Globus pallidus (tissue), 1 donor: ENCODE results near the gene RAB3D.
"Not testable (repeated sequence)": the region's sequence is repeated elsewhere in the genome, so short reads cannot be mapped to it uniquely, and the experiment has no call there.

Experiments used
- DNase-seq: peaks from one replicate; pipeline ENCODE4 v3.0.0-alpha.2; 2015; ENCODE audit warnings: low spot score

Gene RAB3D

DNA sequence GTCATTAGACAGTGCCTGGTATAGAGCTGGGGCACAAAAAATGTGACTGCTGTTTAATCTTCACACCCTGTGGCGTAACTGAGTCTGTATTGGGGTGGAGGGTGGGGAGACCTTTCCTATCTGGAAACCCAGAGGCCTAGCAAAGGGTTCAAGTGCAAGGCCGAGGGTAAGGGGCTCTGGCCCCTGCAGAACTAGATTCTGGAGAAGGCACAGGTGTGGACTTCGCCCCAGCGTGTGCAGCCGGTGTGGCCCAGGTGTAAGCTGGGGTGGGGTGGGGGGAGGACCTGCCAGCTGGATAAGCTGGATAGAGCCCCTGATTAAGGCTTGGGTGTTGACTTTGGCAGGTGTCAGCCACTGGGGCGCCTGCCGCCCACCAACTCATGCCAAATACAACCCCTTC is 1.3 kb downstream of the RAB3D start:
- DNase-seq = no peak

DNA sequence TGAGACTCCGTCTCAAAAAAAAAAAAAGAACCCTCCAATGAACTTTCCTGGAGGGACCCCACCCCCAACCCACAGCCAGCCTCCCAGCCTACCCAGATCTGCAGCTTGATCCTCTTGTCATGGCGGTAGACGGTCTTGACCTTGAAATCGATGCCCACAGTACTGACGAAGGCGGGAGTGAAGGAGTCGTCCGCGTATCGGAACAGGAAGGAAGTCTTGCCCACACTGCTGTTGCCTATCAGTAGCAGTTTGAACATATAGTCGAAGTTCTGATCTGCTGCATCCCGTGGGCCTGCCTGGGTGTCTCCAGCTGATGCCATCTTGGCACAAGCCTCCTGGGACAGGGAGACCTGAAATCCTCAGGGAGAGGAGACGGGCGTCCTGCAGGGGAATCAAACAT is 2.4 kb downstream of the RAB3D start:
- DNase-seq = no peak

DNA sequence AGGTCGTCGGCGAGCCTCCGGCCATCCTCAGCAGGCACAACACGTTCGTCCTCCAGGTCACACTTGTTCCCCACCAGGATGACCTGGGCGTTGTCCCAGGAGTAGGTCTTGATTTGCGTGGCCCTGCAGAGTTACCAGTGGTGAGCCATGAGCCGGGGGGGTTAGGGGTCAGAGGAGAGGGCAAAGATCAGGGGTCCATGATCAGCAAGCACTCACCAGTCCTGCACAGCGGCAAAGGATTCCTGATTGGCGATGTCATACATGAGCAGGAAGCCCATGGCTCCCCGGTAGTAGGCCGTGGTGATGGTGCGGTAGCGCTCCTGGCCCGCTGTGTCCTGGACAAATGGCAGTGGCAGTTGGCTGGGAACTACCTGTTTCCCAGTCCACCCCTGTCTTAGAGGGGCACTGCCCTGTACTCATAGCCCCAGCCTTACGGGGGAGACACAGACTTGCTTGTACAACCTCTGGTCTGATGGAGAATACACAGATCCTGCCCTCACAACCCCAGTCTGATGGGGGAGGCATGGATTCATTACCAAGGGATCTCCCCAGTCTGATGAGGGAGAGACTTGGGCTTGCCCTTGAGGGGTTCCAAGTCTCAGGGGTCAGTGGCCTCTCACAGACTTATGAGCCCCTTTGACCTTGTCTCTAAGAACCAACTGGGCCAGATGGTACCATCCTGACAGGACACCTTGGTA is 3.9 kb downstream of the RAB3D start:
- no peak for DNase-seq

DNA sequence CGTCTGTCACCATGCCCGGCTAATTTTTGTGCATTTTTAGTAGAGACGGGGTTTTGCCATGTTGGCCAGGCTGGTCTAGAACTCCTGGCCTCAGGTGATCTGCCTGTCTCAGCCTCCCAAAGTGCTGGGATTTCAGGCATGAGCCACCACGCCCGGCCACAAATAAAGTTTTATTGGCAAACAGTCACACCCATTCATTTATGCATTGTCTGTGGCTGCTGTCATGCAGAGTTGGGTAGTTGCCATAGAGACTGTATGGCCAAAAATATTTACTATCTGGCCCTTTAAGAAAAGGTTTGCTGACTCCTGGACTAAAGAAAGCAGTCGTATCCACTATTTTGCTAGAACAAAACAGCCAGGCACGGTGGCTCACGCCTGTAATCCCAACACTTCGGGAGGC is 5.6 kb downstream of the RAB3D start:
- not testable (repeated sequence) for DNase-seq

DNA sequence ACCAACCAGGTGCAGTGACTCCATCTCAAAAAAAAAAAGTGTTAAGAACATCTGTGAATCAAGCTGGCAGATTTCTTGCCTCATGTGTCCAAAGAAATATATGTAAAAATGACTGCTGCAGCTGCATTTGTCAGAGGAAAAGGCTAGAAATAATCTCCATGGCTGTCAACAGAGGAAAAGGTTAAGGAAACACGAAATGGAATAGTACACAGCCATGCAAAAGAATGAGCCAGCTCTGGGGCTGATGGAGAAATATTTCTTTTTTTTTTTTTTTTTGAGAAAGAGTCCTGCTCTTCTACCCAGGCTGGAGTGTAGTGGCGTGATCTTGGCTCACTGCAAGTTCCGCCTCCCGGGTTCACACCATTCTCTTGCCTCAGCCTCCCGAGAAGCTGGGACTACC is 6.6 kb downstream of the RAB3D start:
- no peak for DNase-seq

DNA sequence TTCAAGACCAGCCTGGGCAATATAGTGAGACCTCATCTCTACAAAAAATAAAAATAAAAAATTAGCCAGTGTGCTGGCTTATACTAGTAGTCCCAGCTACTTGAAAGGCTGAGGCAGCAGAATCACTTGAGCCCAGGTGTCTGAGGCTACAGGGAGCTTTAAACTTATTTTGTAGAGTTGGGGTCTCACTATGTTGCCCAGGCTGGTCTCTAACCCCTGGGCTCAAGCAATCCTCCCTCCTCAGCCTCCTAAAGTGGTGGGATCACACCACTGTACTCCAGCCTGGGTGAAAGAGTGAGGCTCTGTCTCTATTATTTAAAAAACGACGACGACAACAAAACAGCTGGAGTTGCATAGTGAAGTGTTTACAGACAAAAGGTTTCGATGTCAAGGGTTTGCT is 8.0 kb downstream of the RAB3D start:
- DNase-seq = no peak

DNA sequence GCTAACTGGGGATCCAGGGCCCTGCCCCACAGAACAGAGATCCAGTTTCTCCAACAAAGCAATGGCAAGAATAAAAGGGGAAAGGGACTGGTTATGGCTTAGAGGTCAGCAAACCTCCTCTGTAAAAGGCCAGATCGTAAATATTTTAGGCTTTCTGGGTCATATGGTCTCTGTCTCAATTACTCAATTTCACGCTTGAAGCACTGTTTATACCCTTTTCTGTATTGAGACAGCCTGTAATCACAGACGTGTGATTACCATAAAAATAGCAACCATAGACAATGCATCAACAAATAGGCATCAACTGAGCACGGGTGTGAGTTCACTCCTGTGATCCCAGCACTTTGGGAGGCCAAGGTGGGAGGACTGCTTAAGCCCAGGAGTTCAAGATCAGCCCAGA is 9.3 kb downstream of the RAB3D start:
- DNase-seq = no peak

DNA sequence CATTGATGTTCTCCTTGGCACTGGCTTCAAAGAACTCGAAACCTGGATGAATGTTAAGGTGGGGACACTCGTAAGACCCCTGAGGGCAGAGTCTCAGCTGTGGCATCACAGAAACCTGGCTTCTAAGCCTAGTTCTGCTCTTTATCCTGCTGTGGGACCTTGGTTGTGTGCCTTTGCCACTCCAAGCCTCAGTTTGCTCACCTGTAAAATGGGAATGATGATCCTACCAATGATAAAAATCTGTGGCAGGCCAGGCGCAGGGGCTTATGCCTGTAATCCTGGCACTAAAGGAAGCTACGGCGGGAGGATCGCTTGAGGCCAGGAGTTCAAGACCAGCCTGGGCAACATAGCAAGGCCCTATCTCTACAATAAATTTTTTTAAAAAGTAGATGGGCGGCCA is 13.9 kb downstream of the RAB3D start:
- no peak for DNase-seq

DNA sequence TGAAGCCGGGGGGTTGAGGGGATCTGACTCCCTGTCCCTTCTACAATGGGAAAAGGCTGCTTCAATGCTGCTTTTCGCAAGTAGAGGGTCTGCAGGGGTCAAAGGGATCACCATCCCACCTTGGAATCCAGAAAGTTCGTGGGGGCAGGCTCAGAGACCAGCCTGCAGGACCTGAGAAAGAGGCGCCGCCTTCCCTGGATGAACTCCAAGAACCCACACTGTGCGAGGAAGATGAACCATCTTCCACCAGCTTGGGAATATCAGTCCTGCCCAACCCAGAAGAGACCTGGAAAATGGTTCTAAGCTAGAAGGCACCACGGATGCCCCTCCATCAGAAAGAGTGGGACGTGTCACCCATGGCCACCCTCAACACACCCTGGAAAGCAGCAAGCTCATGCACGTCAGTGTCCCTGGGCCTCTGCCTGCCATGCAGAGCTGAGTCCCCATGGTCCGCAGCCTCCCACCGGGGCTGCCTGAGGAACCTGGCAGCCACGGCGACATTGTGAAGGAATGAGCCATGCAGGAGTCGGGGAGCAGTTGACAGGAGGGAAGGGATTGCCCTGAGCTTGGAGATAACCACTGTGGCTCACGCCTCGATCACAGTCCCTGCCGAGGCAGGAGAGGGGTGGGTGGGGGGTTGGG is 14.6 kb downstream of the RAB3D start:
- no peak for DNase-seq

DNA sequence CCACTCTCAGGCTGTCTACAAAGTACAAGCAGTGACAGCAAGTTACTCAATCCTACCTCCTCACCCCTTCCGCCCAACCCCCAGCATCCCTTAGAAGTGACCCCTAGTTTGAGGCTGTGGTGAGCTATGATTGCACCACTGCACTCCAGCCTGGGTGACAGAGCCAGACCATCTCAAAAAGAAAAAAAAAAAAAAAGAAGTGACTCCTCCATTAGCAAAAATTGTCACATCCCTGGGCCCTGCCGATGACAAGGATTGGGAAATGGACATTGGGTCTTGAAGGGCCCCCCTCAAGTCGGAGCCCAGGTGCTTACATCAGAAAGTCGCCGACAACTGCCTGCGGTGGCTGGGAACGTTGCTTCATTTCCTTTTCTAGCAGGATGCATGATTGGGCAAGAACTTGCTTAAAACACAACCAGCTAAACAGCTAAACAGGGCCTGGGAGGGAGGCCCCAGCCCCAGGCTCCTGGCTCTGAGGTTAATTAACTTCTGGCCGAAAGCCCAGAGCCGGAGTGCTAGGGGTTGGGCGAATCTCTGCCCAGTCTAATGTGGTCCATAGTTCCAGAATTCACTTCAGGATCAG is 15.3 kb downstream of the RAB3D start:
- peak; percentile 67 for DNase-seq

DNA sequence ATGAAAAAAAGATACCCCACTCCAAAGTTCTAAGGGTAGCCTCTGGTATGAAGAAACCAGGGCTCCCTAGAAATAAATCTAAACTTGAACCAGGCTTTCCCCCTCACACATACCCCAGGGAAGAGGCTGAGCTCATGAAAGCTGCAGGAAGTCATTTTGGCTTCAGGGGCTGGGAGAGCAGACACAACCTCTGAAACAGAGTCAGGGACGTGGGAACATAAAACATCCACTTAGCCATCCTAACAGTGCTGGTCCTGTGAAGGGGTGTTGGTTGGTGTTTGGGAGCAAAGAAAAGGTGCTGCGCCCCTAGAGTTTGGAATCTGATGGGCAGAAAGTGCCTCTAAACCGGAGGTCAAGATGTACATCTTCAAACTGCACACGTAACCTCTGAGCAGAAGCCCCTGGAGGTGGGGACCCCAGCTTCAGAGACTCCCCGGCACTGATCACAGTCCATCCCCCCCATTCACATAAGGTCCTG is 15.8 kb downstream of the RAB3D start:
- no peak for DNase-seq

DNA sequence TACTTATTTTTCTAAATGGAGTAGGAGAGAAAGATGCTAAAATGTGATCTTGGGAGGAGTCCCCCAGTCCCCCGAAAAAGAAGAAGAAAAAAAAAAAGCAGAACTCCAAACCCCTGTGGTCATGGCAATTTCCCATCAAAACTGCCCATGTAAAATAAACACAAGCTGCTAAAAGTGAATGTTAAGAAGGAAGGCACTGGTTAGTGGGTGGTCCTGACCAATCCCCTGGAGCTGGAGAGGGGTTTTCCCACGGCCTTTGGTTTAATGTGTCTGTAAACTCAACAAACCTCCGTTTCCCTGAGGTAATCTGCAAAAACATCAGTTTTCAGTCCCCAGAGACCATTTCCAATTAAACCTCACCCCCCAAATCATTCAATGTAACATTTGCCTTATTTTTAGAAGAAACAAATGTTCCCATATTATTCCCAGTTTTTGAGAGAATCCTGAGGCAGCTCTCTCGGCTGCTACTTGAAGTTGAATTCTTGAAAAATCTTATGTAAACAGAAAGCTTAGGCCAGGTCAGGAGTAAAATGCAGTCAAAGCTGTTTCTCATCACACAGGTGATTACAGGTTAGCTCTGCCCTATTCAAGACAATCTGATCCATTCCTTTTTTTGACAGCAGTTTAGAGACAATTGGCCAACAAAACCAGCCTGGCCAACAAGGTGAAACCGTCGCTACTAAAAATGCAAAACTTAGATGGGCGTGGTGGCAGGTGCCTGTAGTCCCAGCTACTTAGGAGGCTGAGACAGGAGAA is 17.0 kb downstream of the RAB3D start:
- no peak for DNase-seq

DNA sequence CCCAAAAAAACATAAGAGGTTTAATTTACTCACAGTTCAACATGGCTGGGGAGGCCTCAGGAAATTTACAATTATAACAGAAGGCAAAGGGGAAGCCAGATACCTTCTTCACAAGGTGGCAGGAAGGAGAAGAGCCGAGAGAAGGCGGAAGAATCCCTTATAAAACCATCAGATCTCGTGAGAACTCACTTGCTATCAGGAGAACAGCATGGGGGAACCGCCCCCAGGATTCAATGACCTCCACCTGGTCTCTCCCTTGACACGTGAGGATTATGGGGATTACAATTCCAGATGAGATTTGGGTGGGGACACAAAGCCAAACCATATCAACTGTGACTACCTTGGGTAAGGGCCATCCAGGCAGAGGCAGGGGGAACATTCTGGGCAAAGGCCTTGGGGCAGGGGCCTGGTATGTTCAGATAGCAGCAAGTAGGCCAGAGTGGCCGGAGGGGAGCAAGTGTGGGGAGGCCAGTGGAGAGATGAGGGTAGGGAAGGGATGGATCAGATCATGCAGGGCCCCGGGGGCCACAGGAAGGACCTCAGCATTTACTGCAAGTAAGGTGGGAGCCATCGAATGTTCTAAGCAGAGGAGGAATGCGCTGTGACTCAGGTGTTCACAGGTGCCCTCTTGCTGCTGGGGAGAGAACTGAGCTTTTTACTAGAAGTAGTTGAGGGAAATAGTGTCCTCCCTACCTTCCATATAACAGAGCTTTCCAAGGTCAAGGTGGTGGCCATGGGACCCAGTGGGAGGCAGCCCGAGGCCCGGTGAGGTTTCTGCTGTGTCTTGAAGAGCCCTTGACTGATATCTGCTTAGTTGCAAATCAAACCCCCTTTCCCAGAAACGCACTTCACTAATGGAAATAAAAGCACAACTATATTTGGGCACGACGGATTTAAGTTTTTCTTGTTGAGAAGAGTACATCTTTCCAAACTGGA is 18.0 kb downstream of the RAB3D start:
- DNase-seq = no peak

DNA sequence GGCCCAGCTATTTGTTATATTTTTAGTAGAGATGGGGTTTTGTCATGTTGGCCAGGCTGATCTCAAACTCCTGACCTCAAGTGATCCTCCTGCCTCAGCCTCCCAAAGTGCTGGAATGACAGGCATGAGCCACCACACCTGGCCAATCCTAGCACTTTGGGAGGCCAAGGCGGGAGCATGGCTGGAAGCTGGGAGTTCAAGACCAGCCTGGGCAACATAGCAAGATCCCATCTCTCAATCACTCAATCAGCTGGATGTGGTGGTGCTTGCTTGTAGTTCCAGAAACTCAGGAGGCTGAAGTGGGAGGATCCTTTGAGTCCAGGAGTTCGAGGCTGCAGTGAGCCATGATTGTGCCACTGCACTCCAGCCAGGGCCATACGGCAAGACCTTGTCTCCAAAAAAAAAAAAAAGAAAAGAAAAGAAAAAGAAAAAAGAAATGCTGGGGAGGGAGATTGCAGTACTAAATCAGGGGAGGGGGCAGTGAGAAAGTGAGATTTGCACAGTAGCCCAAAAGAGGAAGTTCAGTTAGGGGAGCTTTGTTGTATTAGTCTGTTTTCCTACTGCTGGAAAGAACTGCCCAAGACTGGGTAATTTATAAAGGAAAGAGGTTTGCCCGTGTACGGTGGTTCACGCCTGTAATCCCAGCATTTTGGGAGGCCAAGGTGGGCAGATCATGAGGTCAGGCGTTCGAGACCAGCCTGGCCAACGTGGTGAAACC is 19.0 kb downstream of the RAB3D start:
- not testable (repeated sequence) for DNase-seq

DNA sequence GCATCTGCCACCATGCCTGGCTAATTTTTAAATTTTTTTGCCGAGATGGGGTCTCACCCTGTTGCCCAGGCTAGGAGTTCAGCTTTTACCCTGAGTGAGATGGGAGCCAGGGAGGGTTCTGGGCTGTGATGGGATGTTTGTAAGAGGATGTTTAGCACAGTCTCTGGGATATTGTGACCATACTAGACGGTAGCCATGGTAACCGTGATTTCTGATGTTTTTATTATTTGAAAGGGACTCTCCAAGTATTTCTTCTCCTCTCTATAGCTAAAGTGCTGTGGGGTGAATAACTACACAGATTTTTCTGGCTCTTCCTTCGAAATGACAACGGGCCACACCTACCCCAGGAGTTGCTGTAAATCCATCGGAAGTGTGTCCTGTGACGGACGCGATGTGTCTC is 33.1 kb downstream of the RAB3D start:
- no peak for DNase-seq

DNA sequence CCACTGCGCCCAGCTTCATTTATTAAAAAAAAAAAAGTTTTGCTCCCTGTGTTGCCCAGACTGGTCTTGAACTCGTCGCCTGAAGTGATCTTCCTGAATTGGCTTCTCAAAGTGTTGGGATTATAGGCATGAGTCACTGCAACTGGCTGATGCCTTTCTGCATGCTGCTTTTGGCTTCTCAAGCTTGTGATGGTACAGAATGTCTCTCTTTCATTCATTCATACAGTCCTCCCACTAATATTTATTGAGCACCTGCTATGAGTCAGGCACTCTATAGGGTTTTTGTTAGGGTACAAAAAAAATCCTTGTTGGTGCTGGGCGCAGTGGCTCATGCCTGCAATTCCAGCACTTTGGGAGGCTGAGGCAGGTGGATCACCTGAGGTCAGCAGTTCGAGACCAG is 34.5 kb downstream of the RAB3D start:
- DNase-seq = no peak

DNA sequence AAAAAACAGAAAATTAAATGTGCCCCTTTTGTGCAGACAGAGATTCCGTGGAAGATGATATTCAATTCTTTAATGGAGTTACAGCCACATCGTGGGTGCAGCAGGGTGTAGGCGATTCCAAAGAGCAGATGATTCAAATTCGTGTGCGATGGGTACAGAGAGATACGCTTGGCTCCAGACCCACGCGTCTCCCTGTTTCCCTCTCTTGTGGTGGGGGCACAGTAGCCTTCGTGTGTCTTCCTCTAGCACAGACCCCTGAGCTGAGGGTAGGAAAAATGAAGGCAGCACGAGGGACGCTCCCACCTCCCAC is 38.7 kb downstream of the RAB3D start:
- no peak for DNase-seq

DNA sequence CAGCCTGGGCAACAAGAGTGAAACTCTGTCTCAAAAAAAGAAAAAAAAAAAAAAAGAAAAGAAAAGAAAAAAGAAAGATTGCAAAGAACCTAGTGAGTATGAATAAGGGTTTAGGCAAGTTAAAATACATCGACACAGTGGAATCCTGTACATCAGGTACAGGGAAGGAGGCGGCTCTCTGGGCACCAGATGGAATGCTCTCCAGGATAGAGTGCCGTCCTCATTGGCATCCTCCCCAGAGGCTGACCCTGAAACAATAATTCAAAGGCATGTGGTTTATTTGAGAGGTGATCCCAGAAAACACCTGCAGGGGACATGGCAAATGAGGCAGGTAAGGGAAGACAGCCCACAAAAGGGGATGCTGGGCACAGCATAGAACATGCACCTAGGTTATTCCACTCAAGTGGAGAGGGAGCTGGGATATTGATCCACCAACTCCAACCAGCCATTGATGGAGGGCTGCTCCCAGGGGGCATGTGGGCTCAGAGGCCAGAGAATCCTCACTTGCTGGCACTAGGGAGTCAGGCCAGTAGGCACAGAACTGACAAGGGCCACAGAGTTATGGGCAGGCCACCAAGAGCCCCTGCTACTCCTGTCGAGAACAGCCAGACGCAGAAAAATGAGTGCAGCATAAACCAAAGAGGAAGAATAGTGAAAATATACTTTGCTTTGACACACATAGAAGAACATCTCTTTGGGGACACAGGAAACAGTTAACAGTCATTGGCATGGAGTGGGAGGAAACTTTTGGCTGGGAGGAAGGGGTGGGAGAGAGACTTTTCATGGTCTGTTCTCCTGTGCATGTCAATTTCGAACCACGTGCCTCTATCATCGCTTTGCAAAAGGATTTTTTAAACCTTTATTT is 39.3 kb downstream of the RAB3D start:
- no peak for DNase-seq

DNA sequence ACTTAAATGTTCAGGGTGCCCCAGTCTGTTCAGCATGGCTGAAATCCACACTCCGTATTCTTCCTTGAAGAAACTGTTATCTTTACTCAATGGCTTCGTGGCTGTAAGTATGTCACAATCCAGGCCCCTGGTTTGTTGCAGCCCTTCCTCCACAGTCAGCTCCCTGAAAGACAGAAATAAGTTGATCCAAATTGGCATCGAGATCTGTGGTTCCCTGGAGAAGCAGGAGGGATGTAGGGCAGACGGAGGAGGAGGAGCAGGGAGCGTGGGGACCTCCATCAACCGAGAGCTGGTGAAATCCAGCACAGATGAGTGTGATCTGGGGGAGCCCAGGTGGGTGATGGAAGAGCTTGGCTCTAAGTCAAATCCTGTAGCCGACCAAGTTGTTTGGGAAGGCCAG is 43.2 kb downstream of the RAB3D start:
- DNase-seq = no peak

DNA sequence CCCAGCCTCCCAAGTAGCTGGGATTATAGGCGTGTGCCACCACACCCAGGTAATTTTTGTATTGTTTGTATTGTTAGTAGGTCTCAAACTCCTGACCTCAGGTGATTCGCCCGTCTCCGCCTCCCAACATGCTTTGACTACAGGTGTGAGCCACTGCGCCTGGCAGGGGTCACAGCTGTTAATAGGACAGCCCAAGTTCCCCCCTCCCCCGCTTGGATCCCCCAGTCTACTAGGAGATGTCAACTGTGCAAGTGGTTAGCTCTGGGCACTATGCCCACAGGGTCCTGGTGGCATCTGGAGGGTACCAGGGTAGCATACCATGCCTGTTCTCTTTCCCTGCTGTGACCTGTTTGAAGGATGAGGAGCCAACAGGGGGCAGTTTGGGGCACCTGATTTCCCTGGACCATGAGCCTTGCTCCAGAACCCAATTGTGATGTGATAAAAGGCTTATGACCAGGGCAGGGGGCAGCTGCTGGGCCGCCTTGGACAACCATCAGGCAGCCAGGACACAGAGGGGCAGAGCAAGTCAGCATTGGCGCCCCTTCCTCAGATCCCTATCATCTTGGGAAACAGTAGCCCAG is 43.7 kb downstream of the RAB3D start, which contains the start of gene TSPAN16:
TSS of gene TSPAN16 (plus strand) at position 496 of the 581 bp plus-strand sequence. CDS start 138 bp downstream, outside the sequence.
- DNase-seq = no peak
